Stimulated activated naive B cell treated with anti-CD40 and anti-IgM and Interleukin-4, amounts not matched to agents 10 μg/mL and 1 μg/mL and 100 μg/mL, for 72 hours (primary cell): ENCODE results near the gene ATF7IP.
"Not testable (repeated sequence)": the region's sequence is repeated elsewhere in the genome, so short reads cannot be mapped to it uniquely, and the experiment has no call there.

ENCODE experiments used
- ATAC-seq, 2 donors: fragments of 150-1000 bp; cut with Tn5 transposase; replicated peaks; 2 replicates each; pipeline ENCODE4 v1.10.0; 2021; ENCODE audit warnings: moderate library complexity in 1 of 2
- DNase-seq: peaks from one replicate; pipeline ENCODE4 v3.0.0; 2021
- H3K27ac Mint-ChIP-seq: one replicate; pipeline ENCODE4 v1.8.0; 2022; ENCODE audit warnings: mild to moderate bottlenecking, mixed read lengths
- H3K27me3 Mint-ChIP-seq, 2 donors: one replicate each; pipeline ENCODE4 v1.8.0; 2022; ENCODE audit warnings: mixed read lengths in 2 of 2
- H3K36me3 Mint-ChIP-seq, 2 donors: one replicate each; pipeline ENCODE4 v1.8.0; 2022; ENCODE audit warnings: mixed read lengths in 2 of 2, mild to moderate bottlenecking in 1 of 2
- H3K4me1 Mint-ChIP-seq, 2 donors: one replicate each; pipeline ENCODE4 v1.8.0; 2022; ENCODE audit warnings: mixed read lengths in 2 of 2, mild to moderate bottlenecking in 1 of 2
- H3K4me3 Mint-ChIP-seq, 2 donors: one replicate each; pipeline ENCODE4 v1.8.0; 2022; ENCODE audit warnings: mild to moderate bottlenecking in 2 of 2, mixed read lengths in 2 of 2, moderate library complexity in 1 of 2
- H3K9me3 Mint-ChIP-seq, 2 donors: one replicate each; pipeline ENCODE4 v1.8.0; 2022; ENCODE audit warnings: mixed read lengths in 2 of 2, mild to moderate bottlenecking in 1 of 2

The ATF7IP gene

GRCh38 chr12:14393751-14394150, 28.3 kb downstream of the ATF7IP start:
- H3K9me3 Mint-ChIP-seq = peaks cover 3 to 5% of the 10 kb centered on the region in 2 donors
- H3K27me3 Mint-ChIP-seq = no peaks in the 10 kb centered on the region
- H3K27ac Mint-ChIP-seq = no peak overlapping the region
- peaks cover 20 to 62% of the 10 kb centered on the region in 2 donors for H3K4me1 Mint-ChIP-seq
- DNase-seq (no peak), ATAC-seq (no peak)
- H3K36me3 Mint-ChIP-seq = peaks cover 38 to 56% of the 10 kb centered on the region in 2 donors
- no peak overlapping the region for H3K4me3 Mint-ChIP-seq

- Mint-ChIP-seq H3K9me3 (peaks cover 3 to 5% of the 10 kb centered on the region in 2 donors), H3K4me3 (peak overlapping the region; percentile 54 to 78), H3K36me3 (peaks cover 38 to 52% of the 10 kb centered on the region in 2 donors), H3K27ac (peak overlapping the region; percentile 87), H3K27me3 (no peaks in the 10 kb centered on the region), H3K4me1 (peaks cover 21 to 60% of the 10 kb centered on the region in 2 donors)
- DNase-seq (peak; percentile 12), ATAC-seq (peak; percentile 77 to 79)
These were observed 29.0 kb downstream of the ATF7IP start for GRCh38 chr12:14394317-14395073.

GRCh38 chr12:14395074-14395778, 29.7 kb downstream of the ATF7IP start:
- Mint-ChIP-seq H3K4me1 (peaks cover 25 to 60% of the 10 kb centered on the region in 2 donors), H3K9me3 (peaks cover 6 to 9% of the 10 kb centered on the region in 2 donors), H3K36me3 (peaks cover 41 to 53% of the 10 kb centered on the region in 2 donors), H3K27ac (peak overlapping the region; percentile 87), H3K4me3 (peak overlapping the region; percentile 54 to 78), H3K27me3 (no peaks in the 10 kb centered on the region)
- DNase-seq (no peak), ATAC-seq (peak; percentile 84 to 85)

GRCh38 chr12:14396071-14396470, 30.6 kb downstream of the ATF7IP start:
- peaks cover 6 to 11% of the 10 kb centered on the region in 2 donors for H3K9me3 Mint-ChIP-seq
- DNase-seq (no peak), ATAC-seq (no peak)
- H3K4me3 Mint-ChIP-seq = no peak overlapping the region
- H3K27ac Mint-ChIP-seq = peak overlapping the region; percentile 62
- H3K4me1 Mint-ChIP-seq = peaks cover 28 to 62% of the 10 kb centered on the region in 2 donors
- peaks cover 44 to 55% of the 10 kb centered on the region in 2 donors for H3K36me3 Mint-ChIP-seq
- H3K27me3 Mint-ChIP-seq = no peaks in the 10 kb centered on the region

GRCh38 chr12:14399871-14400270, 34.4 kb downstream of the ATF7IP start:
- H3K27me3 Mint-ChIP-seq = no peaks in the 10 kb centered on the region
- H3K27ac Mint-ChIP-seq = peak overlapping the region; percentile 42
- no peak for ATAC-seq
- H3K9me3 Mint-ChIP-seq = peaks cover 7 to 14% of the 10 kb centered on the region in 2 donors
- no peak for DNase-seq
- peak overlapping the region in 1 of 2 donors; percentile 23 for H3K4me3 Mint-ChIP-seq
- H3K36me3 Mint-ChIP-seq = peaks cover 48 to 65% of the 10 kb centered on the region in 2 donors
- peaks cover 27 to 75% of the 10 kb centered on the region in 2 donors for H3K4me1 Mint-ChIP-seq

- ATAC-seq (peak; percentile 42 to 45), DNase-seq (no peak)
- Mint-ChIP-seq H3K36me3 (peaks cover 46 to 68% of the 10 kb centered on the region in 2 donors), H3K4me1 (peaks cover 26 to 69% of the 10 kb centered on the region in 2 donors), H3K4me3 (peak overlapping the region in 1 of 2 donors; percentile 23), H3K9me3 (peaks cover 7 to 14% of the 10 kb centered on the region in 2 donors), H3K27me3 (no peaks in the 10 kb centered on the region), H3K27ac (peak overlapping the region; percentile 56)
These were observed 35.1 kb downstream of the ATF7IP start for GRCh38 chr12:14400599-14400998.

GRCh38 chr12:14401267-14401666, 35.8 kb downstream of the ATF7IP start:
- not testable (repeated sequence) for H3K27me3 Mint-ChIP-seq, H3K27ac Mint-ChIP-seq, ATAC-seq, H3K4me3 Mint-ChIP-seq, DNase-seq
- H3K9me3 Mint-ChIP-seq = peaks cover 7 to 14% of the 10 kb centered on the region in 2 donors
- peaks cover 48 to 71% of the 10 kb centered on the region in 2 donors for H3K36me3 Mint-ChIP-seq
- peaks cover 23 to 63% of the 10 kb centered on the region in 2 donors for H3K4me1 Mint-ChIP-seq

- peaks cover 5 to 8% of the 10 kb centered on the region in 2 donors for H3K9me3 Mint-ChIP-seq
- no peak overlapping the region for H3K4me3 Mint-ChIP-seq
- no peak for DNase-seq
- H3K27ac Mint-ChIP-seq = peak overlapping the region; percentile 37
- peaks cover 38 to 57% of the 10 kb centered on the region in 2 donors for H3K36me3 Mint-ChIP-seq
- ATAC-seq = no peak
- H3K27me3 Mint-ChIP-seq = no peaks in the 10 kb centered on the region
- peaks cover 20 to 51% of the 10 kb centered on the region in 2 donors for H3K4me1 Mint-ChIP-seq
These were observed 37.2 kb downstream of the ATF7IP start for GRCh38 chr12:14402697-14403096.

- DNase-seq = no peak
- Mint-ChIP-seq H3K27ac (peak overlapping the region; percentile 90), H3K4me1 (peaks cover 18 to 45% of the 10 kb centered on the region in 2 donors), H3K9me3 (peaks cover 5 to 8% of the 10 kb centered on the region in 2 donors), H3K4me3 (no peak overlapping the region), H3K27me3 (no peaks in the 10 kb centered on the region), H3K36me3 (peaks cover 36 to 54% of the 10 kb centered on the region in 2 donors)
- ATAC-seq = peak in 1 of 2 donors; percentile 20
These were observed 37.8 kb downstream of the ATF7IP start for GRCh38 chr12:14403293-14403692.

GRCh38 chr12:14403711-14404196, 38.3 kb downstream of the ATF7IP start:
- no peak for DNase-seq
- Mint-ChIP-seq H3K4me3 (peak overlapping the region; percentile 54 to 68), H3K27me3 (no peaks in the 10 kb centered on the region), H3K4me1 (peaks cover 18 to 45% of the 10 kb centered on the region in 2 donors), H3K36me3 (peaks cover 36 to 57% of the 10 kb centered on the region in 2 donors), H3K9me3 (peaks cover 5 to 8% of the 10 kb centered on the region in 2 donors), H3K27ac (peak overlapping the region; percentile 90)
- ATAC-seq = peak; percentile 70 to 89

GRCh38 chr12:14405407-14405806, 39.9 kb downstream of the ATF7IP start:
- H3K9me3 Mint-ChIP-seq, H3K4me3 Mint-ChIP-seq, H3K27me3 Mint-ChIP-seq, DNase-seq, ATAC-seq: not testable (repeated sequence)
- peak overlapping the region; percentile 51 for H3K27ac Mint-ChIP-seq
- H3K36me3 Mint-ChIP-seq = peaks cover 31 to 61% of the 10 kb centered on the region in 2 donors
- H3K4me1 Mint-ChIP-seq = peaks cover 15 to 38% of the 10 kb centered on the region in 2 donors

GRCh38 chr12:14408208-14408607, 42.7 kb downstream of the ATF7IP start:
- no peak for DNase-seq
- Mint-ChIP-seq H3K9me3 (peaks cover 0 to 4% of the 10 kb centered on the region in 2 donors), H3K4me3 (no peak overlapping the region), H3K27ac (peak overlapping the region; percentile 67), H3K4me1 (peaks cover 7 to 12% of the 10 kb centered on the region in 2 donors), H3K27me3 (no peaks in the 10 kb centered on the region), H3K36me3 (peaks cover 21 to 59% of the 10 kb centered on the region in 2 donors)
- ATAC-seq = peak in 1 of 2 donors; percentile 34

GRCh38 chr12:14410177-14410576, 44.7 kb downstream of the ATF7IP start:
- ATAC-seq (no peak), DNase-seq (no peak)
- H3K9me3 Mint-ChIP-seq = peaks cover 0 to 4% of the 10 kb centered on the region in 2 donors
- H3K4me3 Mint-ChIP-seq = no peak overlapping the region
- H3K27ac Mint-ChIP-seq = no peak overlapping the region
- no peaks in the 10 kb centered on the region for H3K27me3 Mint-ChIP-seq
- H3K36me3 Mint-ChIP-seq = peaks cover 30 to 58% of the 10 kb centered on the region in 2 donors
- H3K4me1 Mint-ChIP-seq = peaks cover 5 to 6% of the 10 kb centered on the region in 2 donors
